ENCODE results near the gene SLC30A5. TPM values are rescaled to one million over a fixed set of nuclear protein-coding genes. Genes with fewer than 3 reads are reported as not detected.

SLC30A5 gene
- total and polyA plus RNA-seq, 2 of the 13 experiments (the other 11 are each of a cell fraction or from before 2014, with no cell fraction given), result 46.0 to 53.6 TPM

DNA sequence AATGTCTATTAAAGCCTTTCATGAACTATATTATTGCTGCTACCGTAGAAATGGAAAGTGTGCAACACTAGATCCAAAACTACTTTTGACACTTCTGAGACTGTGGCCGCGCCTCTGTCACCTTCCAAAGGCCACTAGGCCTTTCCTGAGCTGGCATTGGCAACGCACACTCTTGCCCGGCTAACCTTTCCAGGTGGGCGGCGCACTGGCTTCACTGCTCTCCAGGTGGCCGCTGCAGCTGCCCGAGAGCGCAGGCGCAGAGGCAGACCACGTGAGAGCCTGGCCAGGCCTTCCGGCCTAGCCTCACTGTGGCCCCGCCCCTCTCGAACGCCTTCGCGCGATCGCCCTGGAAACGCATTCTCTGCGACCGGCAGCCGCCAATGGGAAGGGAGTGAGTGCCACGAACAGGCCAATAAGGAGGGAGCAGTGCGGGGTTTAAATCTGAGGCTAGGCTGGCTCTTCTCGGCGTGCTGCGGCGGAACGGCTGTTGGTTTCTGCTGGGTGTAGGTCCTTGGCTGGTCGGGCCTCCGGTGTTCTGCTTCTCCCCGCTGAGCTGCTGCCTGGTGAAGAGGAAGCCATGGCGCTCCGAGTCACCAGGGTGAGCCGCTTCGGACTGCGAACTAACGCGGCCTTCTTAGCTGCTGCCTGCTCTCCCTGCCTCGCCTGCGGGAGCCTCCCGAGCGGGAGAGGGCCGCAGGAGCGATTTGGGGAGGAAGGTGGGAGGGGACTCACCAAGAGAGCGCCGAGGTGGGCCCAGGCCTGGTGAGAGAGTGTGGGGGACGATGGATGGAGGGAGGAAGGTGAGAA is 73.1 kb downstream of the SLC30A5 start, which contains the start of gene CCNB1 (continued):
- TF ChIP-seq XRCC5 (optimal IDR thresholded peaks at IDR 0.05; ENCODE audit: low read length) (peak; percentile 79), ZNF225 (CRISPR knock-in tag; IDR thresholded peaks at IDR 0.05) (peak; percentile 23; the same call in 1 of the 2 replicates), CREB1 (IDR thresholded peaks at IDR 0.05) (peak; percentile 58), CREB1 (CRISPR knock-in tag; IDR thresholded peaks at IDR 0.05) (peak; percentile 73; the same call in 1 of the 2 replicates), FOXO1 (CRISPR knock-in tag; IDR thresholded peaks at IDR 0.05) (no peak), HHEX (CRISPR knock-in tag; IDR thresholded peaks at IDR 0.05) (no peak), ELF1 (CRISPR knock-in tag; IDR thresholded peaks at IDR 0.05) (peak; percentile 92), MYNN (CRISPR knock-in tag; IDR thresholded peaks at IDR 0.05; ENCODE audit: low read depth) (peak; percentile 61; the same call in 1 of the 2 replicates), KDM3A (CRISPR knock-in tag; IDR thresholded peaks at IDR 0.05; ENCODE audit: low read depth) (no peak), ZFY (CRISPR knock-in tag; IDR thresholded peaks at IDR 0.05) (peak; percentile 95), ZNF468 (CRISPR knock-in tag; IDR thresholded peaks at IDR 0.05) (peak; percentile 75; the same call in 1 of the 2 replicates), FOXA3 (CRISPR knock-in tag; IDR thresholded peaks at IDR 0.05) (peak; percentile 46; the same call in 1 of the 2 replicates), CHD2 (IDR thresholded peaks at IDR 0.05; ENCODE audit: low read depth, low read length) (peak; percentile 77), SMARCE1 (IDR thresholded peaks at IDR 0.05; ENCODE audit: borderline replicate concordance) (no peak), ZBTB21 (CRISPR knock-in tag; IDR thresholded peaks at IDR 0.05) (no peak), ZSCAN31 (CRISPR knock-in tag; IDR thresholded peaks at IDR 0.05; ENCODE audit: low read depth) (no peak)
- TF ChIP-seq, protein P1, sequence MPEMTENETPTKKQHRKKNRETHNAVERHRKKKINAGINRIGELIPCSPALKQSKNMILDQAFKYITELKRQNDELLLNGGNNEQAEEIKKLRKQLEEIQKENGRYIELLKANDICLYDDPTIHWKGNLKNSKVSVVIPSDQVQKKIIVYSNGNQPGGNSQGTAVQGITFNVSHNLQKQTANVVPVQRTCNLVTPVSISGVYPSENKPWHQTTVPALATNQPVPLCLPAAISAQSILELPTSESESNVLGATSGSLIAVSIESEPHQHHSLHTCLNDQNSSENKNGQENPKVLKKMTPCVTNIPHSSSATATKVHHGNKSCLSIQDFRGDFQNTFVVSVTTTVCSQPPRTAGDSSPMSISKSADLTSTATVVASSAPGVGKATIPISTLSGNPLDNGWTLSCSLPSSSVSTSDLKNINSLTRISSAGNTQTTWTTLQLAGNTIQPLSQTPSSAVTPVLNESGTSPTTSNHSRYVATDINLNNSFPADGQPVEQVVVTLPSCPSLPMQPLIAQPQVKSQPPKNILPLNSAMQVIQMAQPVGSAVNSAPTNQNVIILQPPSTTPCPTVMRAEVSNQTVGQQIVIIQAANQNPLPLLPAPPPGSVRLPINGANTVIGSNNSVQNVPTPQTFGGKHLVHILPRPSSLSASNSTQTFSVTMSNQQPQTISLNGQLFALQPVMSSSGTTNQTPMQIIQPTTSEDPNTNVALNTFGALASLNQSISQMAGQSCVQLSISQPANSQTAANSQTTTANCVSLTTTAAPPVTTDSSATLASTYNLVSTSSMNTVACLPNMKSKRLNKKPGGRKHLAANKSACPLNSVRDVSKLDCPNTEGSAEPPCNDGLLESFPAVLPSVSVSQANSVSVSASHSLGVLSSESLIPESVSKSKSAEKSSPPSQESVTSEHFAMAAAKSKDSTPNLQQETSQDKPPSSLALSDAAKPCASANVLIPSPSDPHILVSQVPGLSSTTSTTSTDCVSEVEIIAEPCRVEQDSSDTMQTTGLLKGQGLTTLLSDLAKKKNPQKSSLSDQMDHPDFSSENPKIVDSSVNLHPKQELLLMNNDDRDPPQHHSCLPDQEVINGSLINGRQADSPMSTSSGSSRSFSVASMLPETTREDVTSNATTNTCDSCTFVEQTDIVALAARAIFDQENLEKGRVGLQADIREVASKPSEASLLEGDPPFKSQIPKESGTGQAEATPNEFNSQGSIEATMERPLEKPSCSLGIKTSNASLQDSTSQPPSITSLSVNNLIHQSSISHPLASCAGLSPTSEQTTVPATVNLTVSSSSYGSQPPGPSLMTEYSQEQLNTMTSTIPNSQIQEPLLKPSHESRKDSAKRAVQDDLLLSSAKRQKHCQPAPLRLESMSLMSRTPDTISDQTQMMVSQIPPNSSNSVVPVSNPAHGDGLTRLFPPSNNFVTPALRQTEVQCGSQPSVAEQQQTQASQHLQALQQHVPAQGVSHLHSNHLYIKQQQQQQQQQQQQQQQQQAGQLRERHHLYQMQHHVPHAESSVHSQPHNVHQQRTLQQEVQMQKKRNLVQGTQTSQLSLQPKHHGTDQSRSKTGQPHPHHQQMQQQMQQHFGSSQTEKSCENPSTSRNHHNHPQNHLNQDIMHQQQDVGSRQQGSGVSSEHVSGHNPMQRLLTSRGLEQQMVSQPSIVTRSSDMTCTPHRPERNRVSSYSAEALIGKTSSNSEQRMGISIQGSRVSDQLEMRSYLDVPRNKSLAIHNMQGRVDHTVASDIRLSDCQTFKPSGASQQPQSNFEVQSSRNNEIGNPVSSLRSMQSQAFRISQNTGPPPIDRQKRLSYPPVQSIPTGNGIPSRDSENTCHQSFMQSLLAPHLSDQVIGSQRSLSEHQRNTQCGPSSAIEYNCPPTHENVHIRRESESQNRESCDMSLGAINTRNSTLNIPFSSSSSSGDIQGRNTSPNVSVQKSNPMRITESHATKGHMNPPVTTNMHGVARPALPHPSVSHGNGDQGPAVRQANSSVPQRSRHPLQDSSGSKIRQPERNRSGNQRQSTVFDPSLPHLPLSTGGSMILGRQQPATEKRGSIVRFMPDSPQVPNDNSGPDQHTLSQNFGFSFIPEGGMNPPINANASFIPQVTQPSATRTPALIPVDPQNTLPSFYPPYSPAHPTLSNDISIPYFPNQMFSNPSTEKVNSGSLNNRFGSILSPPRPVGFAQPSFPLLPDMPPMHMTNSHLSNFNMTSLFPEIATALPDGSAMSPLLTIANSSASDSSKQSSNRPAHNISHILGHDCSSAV (CRISPR knock-in tag; IDR thresholded peaks at IDR 0.05; ENCODE audit: borderline replicate concordance), result peak; percentile 47; the same call in 1 of the 2 replicates
- TF ChIP-seq, protein P2, sequence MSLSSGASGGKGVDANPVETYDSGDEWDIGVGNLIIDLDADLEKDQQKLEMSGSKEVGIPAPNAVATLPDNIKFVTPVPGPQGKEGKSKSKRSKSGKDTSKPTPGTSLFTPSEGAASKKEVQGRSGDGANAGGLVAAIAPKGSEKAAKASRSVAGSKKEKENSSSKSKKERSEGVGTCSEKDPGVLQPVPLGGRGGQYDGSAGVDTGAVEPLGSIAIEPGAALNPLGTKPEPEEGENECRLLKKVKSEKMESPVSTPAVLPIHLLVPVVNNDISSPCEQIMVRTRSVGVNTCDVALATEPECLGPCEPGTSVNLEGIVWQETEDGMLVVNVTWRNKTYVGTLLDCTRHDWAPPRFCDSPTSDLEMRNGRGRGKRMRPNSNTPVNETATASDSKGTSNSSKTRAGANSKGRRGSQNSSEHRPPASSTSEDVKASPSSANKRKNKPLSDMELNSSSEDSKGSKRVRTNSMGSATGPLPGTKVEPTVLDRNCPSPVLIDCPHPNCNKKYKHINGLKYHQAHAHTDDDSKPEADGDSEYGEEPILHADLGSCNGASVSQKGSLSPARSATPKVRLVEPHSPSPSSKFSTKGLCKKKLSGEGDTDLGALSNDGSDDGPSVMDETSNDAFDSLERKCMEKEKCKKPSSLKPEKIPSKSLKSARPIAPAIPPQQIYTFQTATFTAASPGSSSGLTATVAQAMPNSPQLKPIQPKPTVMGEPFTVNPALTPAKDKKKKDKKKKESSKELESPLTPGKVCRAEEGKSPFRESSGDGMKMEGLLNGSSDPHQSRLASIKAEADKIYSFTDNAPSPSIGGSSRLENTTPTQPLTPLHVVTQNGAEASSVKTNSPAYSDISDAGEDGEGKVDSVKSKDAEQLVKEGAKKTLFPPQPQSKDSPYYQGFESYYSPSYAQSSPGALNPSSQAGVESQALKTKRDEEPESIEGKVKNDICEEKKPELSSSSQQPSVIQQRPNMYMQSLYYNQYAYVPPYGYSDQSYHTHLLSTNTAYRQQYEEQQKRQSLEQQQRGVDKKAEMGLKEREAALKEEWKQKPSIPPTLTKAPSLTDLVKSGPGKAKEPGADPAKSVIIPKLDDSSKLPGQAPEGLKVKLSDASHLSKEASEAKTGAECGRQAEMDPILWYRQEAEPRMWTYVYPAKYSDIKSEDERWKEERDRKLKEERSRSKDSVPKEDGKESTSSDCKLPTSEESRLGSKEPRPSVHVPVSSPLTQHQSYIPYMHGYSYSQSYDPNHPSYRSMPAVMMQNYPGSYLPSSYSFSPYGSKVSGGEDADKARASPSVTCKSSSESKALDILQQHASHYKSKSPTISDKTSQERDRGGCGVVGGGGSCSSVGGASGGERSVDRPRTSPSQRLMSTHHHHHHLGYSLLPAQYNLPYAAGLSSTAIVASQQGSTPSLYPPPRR (CRISPR knock-in tag; IDR thresholded peaks at IDR 0.05; ENCODE audit: borderline replicate concordance), result no peak; the same call in 1 of the 2 replicates
